ENCODE measurements around the gene ARHGEF19. TPM values are rescaled to one million over a fixed set of nuclear protein-coding genes. Genes with fewer than 3 reads are reported as not detected.
"Not testable (repeated sequence)": the region's sequence is repeated elsewhere in the genome, so short reads cannot be mapped to it uniquely, and the experiment has no call there.

Gene ARHGEF19
- total RNA-seq, 1 experiment from 2014 or later, result 36.3 TPM

DNA sequence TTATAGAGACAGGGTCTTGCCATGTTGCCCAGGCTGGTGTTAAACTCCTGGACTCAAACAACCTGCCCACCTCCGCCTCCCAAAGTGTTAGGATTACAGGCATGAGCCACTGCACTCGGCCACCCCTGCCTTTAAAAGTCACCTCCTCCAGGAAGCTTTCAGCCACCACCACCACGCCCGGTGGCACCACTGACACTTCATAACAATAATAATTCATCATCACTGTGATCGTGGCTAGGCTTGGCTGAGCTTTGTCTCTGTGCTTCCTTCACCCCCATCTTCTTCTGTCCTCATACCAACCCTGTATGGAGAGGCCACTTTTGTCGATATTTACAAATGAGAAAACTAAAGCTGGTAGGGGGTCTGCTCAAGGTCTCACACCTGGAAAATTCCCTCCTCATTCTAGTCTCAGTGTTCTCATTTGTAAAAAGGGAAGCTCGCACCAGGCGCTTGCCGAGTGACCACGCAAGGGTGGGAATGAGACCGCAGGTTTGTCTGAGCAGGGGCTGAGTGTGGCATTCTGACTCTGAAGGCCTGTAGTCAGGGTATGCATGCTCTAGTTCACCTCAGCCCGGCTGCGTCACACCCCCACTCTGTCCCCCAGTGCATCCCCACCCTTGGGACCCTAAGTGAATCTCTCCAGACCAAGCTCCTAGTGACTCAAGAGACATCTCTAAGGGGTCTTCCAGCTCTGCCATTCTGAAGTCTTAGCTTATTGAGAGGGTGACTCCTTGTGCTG lies 43.7 kb downstream of the ARHGEF19 start:
- no peak overlapping the region for H3K4me3 ChIP-seq
- DNase-seq, result no peak
- no peaks in the 10 kb centered on the region for H3K36me3 ChIP-seq
- H3K9me3 ChIP-seq, result no peaks in the 10 kb centered on the region
- H3K27me3 ChIP-seq, result no peaks in the 10 kb centered on the region

GRCh38 chr1:16168144-16168495 lies 44.3 kb downstream of the ARHGEF19 start:
- not testable (repeated sequence) for H3K27me3 ChIP-seq, H3K4me3 ChIP-seq, H3K9me3 ChIP-seq, H3K36me3 ChIP-seq, DNase-seq

GRCh38 chr1:16167331-16168143 lies 44.9 kb downstream of the ARHGEF19 start:
- Histone ChIP-seq H3K36me3 (no peaks in the 10 kb centered on the region), H3K9me3 (no peaks in the 10 kb centered on the region), H3K4me3 (no peak overlapping the region), H3K27me3 (no peaks in the 10 kb centered on the region)
- no peak for DNase-seq

DNA sequence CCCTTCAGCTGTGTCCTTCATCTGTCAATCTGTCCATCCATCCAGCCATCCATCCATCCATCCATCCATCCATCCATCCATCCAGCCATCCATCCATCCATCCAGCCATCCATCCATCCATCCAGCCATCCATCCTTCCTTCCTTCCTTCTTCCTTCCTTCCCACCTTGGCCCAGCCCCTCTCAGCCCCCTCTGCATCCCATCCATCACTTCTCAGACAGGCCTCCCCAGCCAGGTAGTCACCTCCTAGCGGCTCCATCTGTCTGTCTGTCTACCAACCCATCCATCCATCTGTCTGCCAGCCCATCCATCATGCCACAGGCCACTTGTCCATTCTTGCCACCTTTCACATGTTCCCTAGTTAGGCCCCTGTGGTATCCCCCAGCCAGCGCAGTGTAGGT lies 46.3 kb downstream of the ARHGEF19 start:
- no peak for DNase-seq
- Histone ChIP-seq H3K36me3 (no peaks in the 10 kb centered on the region), H3K4me3 (no peak overlapping the region), H3K27me3 (no peaks in the 10 kb centered on the region), H3K9me3 (no peaks in the 10 kb centered on the region)

DNA sequence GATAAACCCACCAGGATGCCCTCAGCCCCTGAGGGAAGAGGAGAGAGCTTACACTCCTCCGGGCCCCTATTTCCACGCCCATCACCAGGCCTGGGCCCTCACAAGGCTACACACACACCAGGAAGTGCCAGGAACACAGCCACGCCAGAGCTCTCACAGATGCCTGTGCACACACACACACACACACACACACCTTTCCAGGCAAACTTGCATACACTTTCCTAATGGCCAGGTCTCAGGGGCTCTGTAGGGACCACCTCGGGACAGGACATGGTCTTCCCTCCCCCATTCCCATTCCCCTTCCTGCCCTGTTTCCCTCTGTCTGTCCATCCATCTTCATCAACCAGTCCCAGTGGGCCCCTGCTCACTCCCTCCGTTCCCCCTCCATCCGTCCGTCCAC lies 46.9 kb downstream of the ARHGEF19 start:
- H3K4me3 ChIP-seq, result no peak overlapping the region
- DNase-seq, result no peak

DNA sequence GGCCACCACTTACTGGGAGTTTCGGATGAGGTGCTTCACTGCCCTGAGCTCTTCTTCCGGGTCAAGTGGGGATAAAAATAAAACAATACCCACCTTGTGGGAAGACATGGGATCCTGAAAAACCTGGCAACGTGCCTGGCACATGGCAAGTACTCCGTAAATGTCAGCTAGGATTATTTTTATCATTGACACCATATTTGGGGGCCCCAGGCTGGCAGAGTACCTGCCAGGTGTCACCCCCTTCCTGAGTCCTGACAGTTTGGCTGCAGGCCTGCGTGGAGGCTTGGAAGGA lies 47.4 kb downstream of the ARHGEF19 start:
- Histone ChIP-seq H3K36me3 (no peaks in the 10 kb centered on the region), H3K4me3 (no peak overlapping the region), H3K27me3 (no peaks in the 10 kb centered on the region), H3K9me3 (no peaks in the 10 kb centered on the region)
- DNase-seq, result no peak

More for the DNA sequence above, 46.9 kb downstream of the ARHGEF19 start:
- no peaks in the 10 kb centered on the region for H3K36me3 ChIP-seq
- no peaks in the 10 kb centered on the region for H3K27me3 ChIP-seq
- no peaks in the 10 kb centered on the region for H3K9me3 ChIP-seq

DNA sequence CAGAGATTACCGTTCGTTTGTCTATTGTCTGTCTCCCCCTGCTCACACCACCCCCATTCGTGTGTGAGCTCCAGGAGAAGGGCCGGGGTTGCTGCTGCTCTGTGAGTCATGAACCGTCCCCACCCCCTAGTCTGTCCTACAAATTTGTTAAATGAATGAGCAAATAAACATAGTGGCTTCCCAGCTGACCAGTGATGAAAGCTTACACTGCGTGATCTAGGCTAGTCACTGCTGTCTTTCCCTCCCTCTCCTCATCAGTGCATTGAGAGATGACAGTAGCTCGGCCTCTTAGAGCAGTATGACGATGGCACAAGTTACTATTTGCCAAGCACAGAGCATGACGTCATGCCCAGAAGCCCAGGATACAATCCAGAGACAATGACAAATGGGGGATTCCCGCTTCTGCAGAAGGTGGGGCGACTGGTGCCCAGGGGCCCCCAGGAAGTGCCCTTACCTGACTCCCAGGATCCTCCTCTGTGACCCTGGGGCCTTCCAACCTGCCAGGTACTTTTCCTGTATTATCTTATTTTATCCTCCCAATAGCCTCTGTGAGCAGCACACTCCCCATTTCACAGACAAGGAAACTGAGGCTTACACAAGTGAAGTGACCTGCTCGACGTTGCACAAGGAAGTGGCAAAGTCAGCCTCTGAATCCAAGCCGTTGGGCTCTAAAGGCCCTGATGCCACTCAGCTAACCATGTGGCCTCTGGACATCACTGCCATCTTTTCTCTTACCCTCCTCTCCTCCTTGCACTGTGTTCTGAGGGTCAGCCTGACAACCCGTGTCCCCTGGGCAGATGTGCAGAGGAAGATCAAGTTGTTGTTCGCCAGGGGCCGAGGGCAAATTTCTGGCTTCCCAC lies 48.0 kb downstream of the ARHGEF19 start:
- H3K4me3 ChIP-seq, result no peak overlapping the region
- H3K36me3 ChIP-seq, result no peaks in the 10 kb centered on the region

DNA sequence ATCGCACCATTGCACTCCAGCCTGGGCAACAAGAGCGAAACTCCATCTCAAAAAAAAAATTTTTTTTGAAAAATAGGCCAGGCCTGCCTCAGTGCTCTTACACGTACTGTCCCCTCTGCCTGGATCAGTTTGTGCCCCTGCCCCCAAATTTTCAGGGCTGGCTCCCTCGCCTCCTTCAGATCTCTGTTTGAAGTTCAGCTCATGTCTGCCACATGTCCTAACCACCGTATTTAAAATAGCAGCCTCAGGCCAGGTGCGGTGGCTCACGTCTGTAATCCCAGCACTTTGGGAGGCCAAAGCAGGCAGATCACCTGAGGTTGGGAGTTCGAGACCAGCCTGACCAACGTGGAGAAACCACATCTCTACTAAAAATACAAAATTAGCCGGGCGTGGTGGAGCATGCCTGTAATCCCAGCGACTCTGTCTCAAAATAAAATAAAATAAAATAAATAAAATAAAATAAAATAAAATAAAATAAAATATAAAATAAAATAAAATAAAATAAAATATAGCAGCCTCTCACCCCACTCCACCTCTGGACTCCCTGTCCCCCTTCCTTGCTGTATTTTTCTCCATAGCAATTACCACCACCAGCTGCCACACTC lies 48.7 kb downstream of the ARHGEF19 start:
- H3K27me3 ChIP-seq, H3K9me3 ChIP-seq: not testable (repeated sequence)

More for the DNA sequence above, 48.0 kb downstream of the ARHGEF19 start:
- DNase-seq, result peak; percentile 91
- Histone ChIP-seq H3K9me3 (no peaks in the 10 kb centered on the region), H3K27me3 (no peaks in the 10 kb centered on the region)

GRCh38 chr1:16162163-16162822 lies 50.2 kb downstream of the ARHGEF19 start:
- Histone ChIP-seq H3K36me3 (no peaks in the 10 kb centered on the region), H3K27me3 (no peaks in the 10 kb centered on the region), H3K4me3 (no peak overlapping the region), H3K9me3 (no peaks in the 10 kb centered on the region)
- DNase-seq, result no peak

More for the DNA sequence above, 48.7 kb downstream of the ARHGEF19 start:
- H3K36me3 ChIP-seq, DNase-seq, H3K4me3 ChIP-seq: not testable (repeated sequence)

- DNase-seq, result no peak
- H3K9me3 ChIP-seq, result no peaks in the 10 kb centered on the region
- H3K4me3 ChIP-seq, result no peak overlapping the region
- no peaks in the 10 kb centered on the region for H3K27me3 ChIP-seq
- no peaks in the 10 kb centered on the region for H3K36me3 ChIP-seq
Measured at GRCh38 chr1:16161717-16162116, 50.7 kb downstream of the ARHGEF19 start.

GRCh38 chr1:16158993-16159831 lies 53.2 kb downstream of the ARHGEF19 start:
- H3K4me3 ChIP-seq, result no peak overlapping the region
- peaks cover 11% of the 10 kb centered on the region for H3K36me3 ChIP-seq
- DNase-seq, result no peak
- no peaks in the 10 kb centered on the region for H3K9me3 ChIP-seq
- H3K27me3 ChIP-seq, result no peaks in the 10 kb centered on the region

GRCh38 chr1:16158025-16158424 lies 54.4 kb downstream of the ARHGEF19 start:
- peaks cover 23% of the 10 kb centered on the region for H3K36me3 ChIP-seq
- no peaks in the 10 kb centered on the region for H3K9me3 ChIP-seq
- DNase-seq, result no peak
- no peak overlapping the region for H3K4me3 ChIP-seq
- H3K27me3 ChIP-seq, result no peaks in the 10 kb centered on the region

GRCh38 chr1:16156848-16157495 lies 55.5 kb downstream of the ARHGEF19 start:
- H3K27me3 ChIP-seq, result no peaks in the 10 kb centered on the region
- no peak overlapping the region for H3K4me3 ChIP-seq
- H3K36me3 ChIP-seq, result peaks cover 29% of the 10 kb centered on the region
- DNase-seq, result no peak
- H3K9me3 ChIP-seq, result no peaks in the 10 kb centered on the region

DNA sequence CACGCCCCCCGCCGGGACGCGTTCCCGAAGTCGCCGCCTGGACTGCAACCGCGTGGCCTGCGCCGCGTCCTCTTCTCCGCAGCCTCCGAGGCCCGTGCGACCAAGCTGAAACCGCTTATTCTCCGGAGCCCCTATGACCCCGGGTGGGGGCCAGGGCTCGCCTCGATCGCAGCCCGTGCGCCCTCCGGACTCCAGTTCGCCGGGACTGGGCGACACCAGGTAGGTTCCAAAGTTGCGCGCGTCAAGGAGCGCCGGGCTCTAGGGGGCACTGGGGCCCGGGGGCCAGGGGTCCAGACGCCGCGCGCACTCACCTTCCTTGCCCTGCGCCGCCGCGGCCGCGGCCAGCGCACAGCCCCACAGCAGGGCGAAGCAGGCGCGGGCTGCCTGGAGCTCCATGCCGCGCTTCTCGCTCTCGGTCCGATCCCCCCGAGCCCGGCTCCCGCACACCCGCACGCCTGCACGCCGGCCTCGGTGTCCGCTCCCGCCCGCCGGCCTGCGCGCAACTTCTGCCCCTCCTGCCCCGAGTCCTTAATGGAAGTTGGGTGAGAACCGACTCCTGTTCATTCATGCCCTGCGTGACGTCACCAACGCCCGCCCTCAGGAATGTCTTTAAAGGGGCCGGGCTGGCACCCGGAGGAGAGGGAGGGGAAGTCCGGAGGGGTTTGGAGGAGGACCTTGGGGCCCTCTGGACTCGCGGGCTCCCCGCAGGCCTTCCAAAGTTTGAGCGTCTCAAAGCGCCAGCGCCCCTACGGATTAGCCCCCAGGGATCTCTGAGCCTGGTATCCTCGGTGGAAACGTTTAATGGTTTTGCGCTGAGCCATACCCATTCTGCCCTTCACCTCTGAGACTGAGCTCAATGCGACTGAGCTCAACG lies 56.7 kb downstream of the ARHGEF19 start, which contains the start of gene EPHA2:
Gene EPHA2 (minus strand): TSS at position 533 of the 874 bp plus-strand sequence. CDS start 137 bp downstream, at position 396.
- Histone ChIP-seq H3K9me3 (no peaks in the 10 kb centered on the region), H3K36me3 (peaks cover 41% of the 10 kb centered on the region)
- peak; percentile 94 for DNase-seq

More for the DNA sequence above, 56.7 kb downstream of the ARHGEF19 start, which contains the start of gene EPHA2:
- Histone ChIP-seq H3K27me3 (no peaks in the 10 kb centered on the region), H3K4me3 (peak within 1 kb of the TSS; percentile 91)
